ENCODE data around the gene HMG20A.
"Not testable (repeated sequence)": the region's sequence is repeated elsewhere in the genome, so short reads cannot be mapped to it uniquely, and the experiment has no call there.

Gene HMG20A

GRCh38 chr15:77409259-77410156, 11.2 kb upstream of the HMG20A start:
- no peak for DNase-seq

GRCh38 chr15:77410157-77410500, 10.6 kb upstream of the HMG20A start:
- not testable (repeated sequence) for DNase-seq

- no peak for DNase-seq
These were observed 9.7 kb upstream of the HMG20A start for GRCh38 chr15:77410701-77411618.

- DNase-seq: no peak
These were observed 9.1 kb upstream of the HMG20A start for GRCh38 chr15:77411619-77411976.

GRCh38 chr15:77412972-77413698, 7.6 kb upstream of the HMG20A start:
- DNase-seq: no peak

- no peak for DNase-seq
These were observed 6.9 kb upstream of the HMG20A start for GRCh38 chr15:77413699-77414349.

GRCh38 chr15:77414789-77415442, 5.8 kb upstream of the HMG20A start:
- no peak for DNase-seq

- DNase-seq: no peak
These were observed 5.1 kb upstream of the HMG20A start for GRCh38 chr15:77415450-77416147.

GRCh38 chr15:77416148-77416455, 4.6 kb upstream of the HMG20A start:
- no peak for DNase-seq

GRCh38 chr15:77416954-77417353, 3.7 kb upstream of the HMG20A start:
- no peak for DNase-seq

- DNase-seq: no peak
These were observed 3.1 kb upstream of the HMG20A start for GRCh38 chr15:77417602-77418001.

GRCh38 chr15:77418391-77418965, 2.2 kb upstream of the HMG20A start:
- no peak for DNase-seq

- DNase-seq: peak; percentile 38 to 58
These were observed 1.5 kb upstream of the HMG20A start for GRCh38 chr15:77418966-77419835.

GRCh38 chr15:77419836-77420609, 665 bp upstream of the HMG20A start, which contains the start of gene PEAK1:
Gene PEAK1 (minus strand): TSS chr15:77420104. CDS start chr15:77181926, 238,178 bp downstream.
- DNase-seq: peak; percentile 99 to 100

GRCh38 chr15:77421370-77421700, 647 bp downstream of the HMG20A start:
- peak in 1 of 2 donors; percentile 3 for DNase-seq

GRCh38 chr15:77425104-77425503, 4.4 kb downstream of the HMG20A start:
- DNase-seq: no peak

GRCh38 chr15:77426377-77426776, 5.7 kb downstream of the HMG20A start:
- no peak for DNase-seq

- no peak for DNase-seq
These were observed 6.2 kb downstream of the HMG20A start for GRCh38 chr15:77426871-77427270.

GRCh38 chr15:77430213-77430612, 9.5 kb downstream of the HMG20A start:
- DNase-seq: no peak

Data from activated CD4-positive, alpha-beta T cell treated with anti-CD3 and anti-CD28 coated beads for 4 hours (primary cell).